Chondrocyte (in vitro differentiated cells): Measurements from ENCODE around the gene ZNF597. TPM values are rescaled to one million over a fixed set of nuclear protein-coding genes. Genes with fewer than 3 reads are reported as not detected.
A peak's percentile ranks its signal among the peaks of the same experiment; 100 is the strongest.

Experiments used
- DNase-seq: peaks from one replicate; pipeline ENCODE4 v3.0.0; 2021; ENCODE audit warnings: mixed read lengths, low spot score
- H3K27ac Mint-ChIP-seq: one replicate; pipeline ENCODE4 v1.8.0; 2021; ENCODE audit warnings: mild to moderate bottlenecking, moderate library complexity, mixed read lengths; ENCODE audit not compliant: unreplicated experiment
- H3K27me3 Mint-ChIP-seq: 2 replicates; pipeline ENCODE4 v1.8.0; 2021; ENCODE audit warnings: low read depth, mixed read lengths
- H3K36me3 Mint-ChIP-seq: 2 replicates; pipeline ENCODE4 v1.8.0; 2021; ENCODE audit warnings: low read depth, mixed read lengths
- H3K4me1 Mint-ChIP-seq: 2 replicates; pipeline ENCODE4 v1.8.0; 2021; ENCODE audit warnings: low read depth, mild to moderate bottlenecking, mixed read lengths
- H3K4me3 Mint-ChIP-seq: one replicate; pipeline ENCODE4 v1.8.0; 2021; ENCODE audit warnings: mild to moderate bottlenecking, moderate library complexity, mixed read lengths; ENCODE audit not compliant: unreplicated experiment
- H3K9me3 Mint-ChIP-seq: 2 replicates; pipeline ENCODE4 v1.8.0; 2021; ENCODE audit warnings: low read depth, mixed read lengths
- total RNA-seq: library from RNA; stranded (reverse); gene quantifications from 3 replicates; pipeline ENCODE4 v1.2.1, GENCODE V29; 2021
- TF ChIP-seq, protein P1 (sequence below): fragments of 200-600 bp; sonication (generic); IDR thresholded peaks from 2 replicates; pipeline ENCODE4 v1.5.0; 2021; ENCODE audit warnings: antibody characterized with exemption, mild to moderate bottlenecking, moderate library complexity

Gene ZNF597
- total RNA-seq, 1 donor from 2014 or later, result 2.5 TPM

DNA sequence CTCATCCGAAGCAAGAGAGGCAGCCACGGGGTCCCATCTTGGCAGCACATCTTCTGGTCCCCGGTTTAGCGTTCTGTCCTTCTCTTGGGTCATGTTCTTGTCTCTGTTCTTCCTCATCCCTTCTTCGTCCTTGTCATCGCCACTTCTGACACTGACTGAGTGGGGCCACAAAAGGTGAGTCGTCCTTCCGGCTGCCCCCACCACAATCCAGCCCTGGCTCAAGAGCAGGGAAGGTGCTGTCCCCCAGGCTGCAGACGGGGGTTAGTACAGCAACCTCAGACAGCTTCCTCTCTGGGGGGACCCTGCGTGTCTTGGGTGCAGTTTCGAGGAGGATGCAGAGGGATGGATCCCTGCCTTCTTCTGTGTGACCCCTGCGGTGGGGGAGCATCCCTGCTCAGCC lies 22.0 kb upstream of the ZNF597 start:
- H3K27ac Mint-ChIP-seq, result no peak overlapping the region
- no peak overlapping the region for H3K4me3 Mint-ChIP-seq
- TF ChIP-seq, protein P1, sequence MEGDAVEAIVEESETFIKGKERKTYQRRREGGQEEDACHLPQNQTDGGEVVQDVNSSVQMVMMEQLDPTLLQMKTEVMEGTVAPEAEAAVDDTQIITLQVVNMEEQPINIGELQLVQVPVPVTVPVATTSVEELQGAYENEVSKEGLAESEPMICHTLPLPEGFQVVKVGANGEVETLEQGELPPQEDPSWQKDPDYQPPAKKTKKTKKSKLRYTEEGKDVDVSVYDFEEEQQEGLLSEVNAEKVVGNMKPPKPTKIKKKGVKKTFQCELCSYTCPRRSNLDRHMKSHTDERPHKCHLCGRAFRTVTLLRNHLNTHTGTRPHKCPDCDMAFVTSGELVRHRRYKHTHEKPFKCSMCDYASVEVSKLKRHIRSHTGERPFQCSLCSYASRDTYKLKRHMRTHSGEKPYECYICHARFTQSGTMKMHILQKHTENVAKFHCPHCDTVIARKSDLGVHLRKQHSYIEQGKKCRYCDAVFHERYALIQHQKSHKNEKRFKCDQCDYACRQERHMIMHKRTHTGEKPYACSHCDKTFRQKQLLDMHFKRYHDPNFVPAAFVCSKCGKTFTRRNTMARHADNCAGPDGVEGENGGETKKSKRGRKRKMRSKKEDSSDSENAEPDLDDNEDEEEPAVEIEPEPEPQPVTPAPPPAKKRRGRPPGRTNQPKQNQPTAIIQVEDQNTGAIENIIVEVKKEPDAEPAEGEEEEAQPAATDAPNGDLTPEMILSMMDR, result no peak

DNA sequence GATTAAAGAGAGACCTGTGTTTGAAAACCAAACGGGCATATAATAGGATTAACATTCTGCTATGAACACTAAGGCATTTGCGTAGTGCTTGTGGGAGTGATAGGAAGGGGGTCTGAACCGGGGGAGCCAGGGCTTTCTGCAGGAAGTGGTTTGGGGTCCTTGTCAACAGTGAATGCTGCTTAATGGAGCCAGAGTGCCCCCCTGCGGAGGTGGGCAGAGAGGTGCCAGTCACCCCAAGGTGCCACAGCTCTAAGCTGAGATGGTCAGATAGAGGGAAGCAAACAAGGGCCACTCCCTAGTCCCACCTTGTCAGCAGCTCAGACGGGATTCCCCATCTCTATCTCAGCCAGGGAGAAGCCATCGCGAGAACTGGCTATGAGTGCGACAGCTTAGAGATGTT lies 17.8 kb upstream of the ZNF597 start:
- no peak overlapping the region for H3K27ac Mint-ChIP-seq
- H3K36me3 Mint-ChIP-seq, result peaks cover 1% of the 10 kb centered on the region
- no peak overlapping the region for H3K4me3 Mint-ChIP-seq

More for the DNA sequence above, 22.0 kb upstream of the ZNF597 start:
- Mint-ChIP-seq H3K36me3 (peaks cover 5% of the 10 kb centered on the region), H3K4me1 (peaks cover 39% of the 10 kb centered on the region), H3K27me3 (no peaks in the 10 kb centered on the region), H3K9me3 (no peaks in the 10 kb centered on the region)
- DNase-seq, result no peak

DNA sequence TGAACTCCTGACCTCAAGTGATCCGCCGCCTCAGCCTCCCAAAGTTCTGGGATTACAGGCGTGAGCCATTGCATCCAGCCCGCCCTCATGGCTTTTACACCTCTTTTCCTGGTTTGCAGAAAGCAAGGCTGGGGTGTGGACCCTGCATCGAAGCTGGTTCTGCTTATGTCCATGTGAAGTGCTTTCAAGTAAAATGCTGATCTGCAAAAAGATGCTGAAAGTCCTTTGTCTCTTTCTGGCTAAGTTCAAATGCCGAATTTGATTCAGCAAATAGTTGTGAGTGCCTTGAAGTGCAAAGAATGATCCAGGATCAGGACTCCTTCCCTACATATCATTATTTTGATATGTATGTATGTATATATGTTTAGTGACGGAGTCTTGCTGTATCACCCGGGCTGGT lies 17.3 kb upstream of the ZNF597 start:
- Mint-ChIP-seq H3K27ac (no peak overlapping the region), H3K9me3 (no peaks in the 10 kb centered on the region), H3K27me3 (no peaks in the 10 kb centered on the region), H3K4me1 (peaks cover 62% of the 10 kb centered on the region), H3K4me3 (no peak overlapping the region), H3K36me3 (no peaks in the 10 kb centered on the region)
- DNase-seq, result no peak
- TF ChIP-seq, protein P1, result no peak

More for the DNA sequence above, 17.8 kb upstream of the ZNF597 start:
- Mint-ChIP-seq H3K9me3 (no peaks in the 10 kb centered on the region), H3K4me1 (peaks cover 60% of the 10 kb centered on the region), H3K27me3 (no peaks in the 10 kb centered on the region)
- DNase-seq, result no peak
- TF ChIP-seq, protein P1, result no peak

DNA sequence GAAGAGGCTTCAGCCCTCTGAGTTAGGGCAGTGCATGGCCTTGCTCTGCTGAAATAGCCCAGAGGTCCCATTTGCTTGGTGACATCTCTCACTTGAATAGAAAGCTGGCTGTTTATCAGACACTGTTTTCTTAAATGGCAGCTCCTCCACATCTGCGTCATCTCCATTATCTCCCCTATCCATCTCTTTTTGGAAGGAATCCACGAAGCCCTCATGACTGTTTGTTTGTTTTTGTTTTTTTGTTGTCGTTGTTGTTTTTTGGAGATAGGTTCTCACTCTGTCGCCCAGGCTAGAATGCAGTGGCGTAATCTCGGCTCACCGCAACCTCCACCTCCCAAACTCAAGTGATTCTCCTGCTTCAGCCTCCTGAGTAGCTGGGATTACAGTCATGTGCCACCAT lies 16.8 kb upstream of the ZNF597 start:
- Mint-ChIP-seq H3K27me3 (no peaks in the 10 kb centered on the region), H3K4me3 (no peak overlapping the region), H3K4me1 (peaks cover 60% of the 10 kb centered on the region), H3K27ac (peak overlapping the region; percentile 94), H3K9me3 (no peaks in the 10 kb centered on the region), H3K36me3 (no peaks in the 10 kb centered on the region)
- TF ChIP-seq, protein P1, result no peak
- no peak for DNase-seq

DNA sequence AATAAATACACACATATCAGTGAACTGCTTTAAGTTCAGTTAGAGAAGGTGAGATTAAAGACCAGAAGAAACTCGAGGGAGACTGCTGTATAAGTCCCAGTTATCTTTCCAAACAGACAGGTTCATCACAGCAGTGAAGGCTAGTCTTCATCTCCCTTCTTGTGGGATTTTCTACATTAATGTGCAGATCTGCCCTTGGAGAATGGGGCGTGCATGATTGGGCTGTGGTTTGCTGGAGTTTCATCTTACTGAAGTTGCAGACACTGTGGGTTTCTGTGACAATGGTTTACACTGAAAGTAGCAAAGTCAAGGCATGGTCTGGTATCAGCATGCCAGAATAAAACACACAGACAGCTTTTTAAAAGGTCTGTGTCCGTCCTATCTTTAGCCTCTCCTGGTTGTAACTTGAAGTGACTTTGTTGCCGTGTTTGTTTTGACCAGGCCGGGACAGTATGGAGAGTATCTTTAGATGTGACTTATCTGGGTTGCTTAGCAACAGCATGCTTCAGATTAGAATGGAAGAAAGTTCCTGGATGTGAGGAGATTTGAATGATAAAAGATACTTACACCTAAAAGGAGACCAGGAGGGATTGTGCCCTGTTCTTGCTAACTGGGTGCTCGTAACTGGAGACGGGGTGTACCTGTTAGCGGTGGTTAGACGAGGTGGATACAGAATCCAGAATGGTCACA lies 16.2 kb upstream of the ZNF597 start:
- H3K4me1 Mint-ChIP-seq, result peaks cover 55% of the 10 kb centered on the region
- TF ChIP-seq, protein P1, result no peak
- no peak for DNase-seq

More for the DNA sequence above, 16.2 kb upstream of the ZNF597 start:
- H3K36me3 Mint-ChIP-seq, result no peaks in the 10 kb centered on the region
- H3K9me3 Mint-ChIP-seq, result no peaks in the 10 kb centered on the region
- H3K27me3 Mint-ChIP-seq, result no peaks in the 10 kb centered on the region
- H3K27ac Mint-ChIP-seq, result peak overlapping the region; percentile 94
- H3K4me3 Mint-ChIP-seq, result peak overlapping the region; percentile 88
